Right atrium auricular region (tissue), 2 donors: ENCODE results near the gene STIP1. TPM values are rescaled to one million over a fixed set of nuclear protein-coding genes. Genes with fewer than 3 reads are reported as not detected.
"Not testable (repeated sequence)": the region's sequence is repeated elsewhere in the genome, so short reads cannot be mapped to it uniquely, and the experiment has no call there.

Source experiments
- DNase-seq: peaks from one replicate; pipeline ENCODE4 v3.0.0-alpha.2; 2019; ENCODE audit warnings: low spot score
- H3K27ac ChIP-seq, 2 donors: fragments of 200-600 bp; sonication (generic); 1 replicate in 1 of 2; 2 replicates in 1 of 2; pipeline ENCODE4 v1.5.1; 2016 to 2019
- H3K27me3 ChIP-seq, 2 donors: fragments of 200-600 bp; sonication (generic); one replicate each; pipeline versions ENCODE4 v1.5.1 to v1.6.0; 2017 to 2019
- H3K36me3 ChIP-seq: fragments of 200-600 bp; sonication (generic); one replicate; pipeline ENCODE4 v1.5.1; 2016
- H3K4me1 ChIP-seq, 2 donors: fragments of 200-600 bp; sonication (generic); one replicate each; pipeline versions ENCODE4 v1.5.1 to v1.6.0; 2017 to 2019
- H3K4me3 ChIP-seq, 2 donors: fragments of 200-600 bp; sonication (generic); 1 replicate in 1 of 2; 2 replicates in 1 of 2; pipeline ENCODE4 v1.5.1; 2017 to 2019; ENCODE audit warnings: mild to moderate bottlenecking in 1 of 2, moderate library complexity in 1 of 2
- H3K9me3 ChIP-seq, 2 donors: fragments of 200-600 bp; sonication (generic); one replicate each; pipeline ENCODE4 v1.5.1; 2019
- total RNA-seq, 2 donors: library from RNA; depleted of rRNA; stranded (reverse); fragments of >200 nt; gene quantifications; one replicate each; pipeline ENCODE4 v1.1.0, GENCODE V29; 2016
- TF ChIP-seq, protein P1 (sequence below), 2 donors: fragments of 200-600 bp; sonication (generic); IDR thresholded peaks; one replicate each; pipeline ENCODE4 v1.5.1; 2019; ENCODE audit warnings: antibody characterized with exemption in 2 of 2

The STIP1 gene
- total RNA-seq, 2 donors from 2014 or later, result 88.9 to 114 TPM

DNA sequence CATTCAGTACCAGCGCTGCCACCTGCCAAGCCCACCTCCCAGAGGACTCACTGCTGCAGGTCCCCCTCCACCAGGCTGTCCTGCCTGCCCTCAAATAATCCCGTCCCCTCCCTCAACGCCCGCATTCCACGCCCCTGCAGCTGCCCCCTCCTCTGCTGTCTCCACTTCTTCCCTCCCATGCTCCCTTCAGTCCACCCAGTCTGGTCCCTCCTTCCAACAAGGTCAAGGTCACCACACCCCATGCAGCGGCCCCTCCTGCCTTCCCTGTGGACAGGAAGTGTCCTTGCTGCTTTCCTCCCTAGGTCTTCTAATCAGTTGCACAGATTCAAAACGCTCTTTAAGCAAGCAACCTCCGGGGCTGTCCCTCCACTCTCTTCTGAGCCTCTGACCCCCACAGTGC is 32.2 kb upstream of the STIP1 start:
- Histone ChIP-seq H3K4me3 (no peak overlapping the region), H3K36me3 (no peaks in the 10 kb centered on the region), H3K27me3 (no peaks in the 10 kb centered on the region), H3K9me3 (no peaks in the 10 kb centered on the region), H3K27ac (no peak overlapping the region), H3K4me1 (peaks cover 0 to 23% of the 10 kb centered on the region in 2 donors)
- no peak for DNase-seq
- TF ChIP-seq, protein P1, sequence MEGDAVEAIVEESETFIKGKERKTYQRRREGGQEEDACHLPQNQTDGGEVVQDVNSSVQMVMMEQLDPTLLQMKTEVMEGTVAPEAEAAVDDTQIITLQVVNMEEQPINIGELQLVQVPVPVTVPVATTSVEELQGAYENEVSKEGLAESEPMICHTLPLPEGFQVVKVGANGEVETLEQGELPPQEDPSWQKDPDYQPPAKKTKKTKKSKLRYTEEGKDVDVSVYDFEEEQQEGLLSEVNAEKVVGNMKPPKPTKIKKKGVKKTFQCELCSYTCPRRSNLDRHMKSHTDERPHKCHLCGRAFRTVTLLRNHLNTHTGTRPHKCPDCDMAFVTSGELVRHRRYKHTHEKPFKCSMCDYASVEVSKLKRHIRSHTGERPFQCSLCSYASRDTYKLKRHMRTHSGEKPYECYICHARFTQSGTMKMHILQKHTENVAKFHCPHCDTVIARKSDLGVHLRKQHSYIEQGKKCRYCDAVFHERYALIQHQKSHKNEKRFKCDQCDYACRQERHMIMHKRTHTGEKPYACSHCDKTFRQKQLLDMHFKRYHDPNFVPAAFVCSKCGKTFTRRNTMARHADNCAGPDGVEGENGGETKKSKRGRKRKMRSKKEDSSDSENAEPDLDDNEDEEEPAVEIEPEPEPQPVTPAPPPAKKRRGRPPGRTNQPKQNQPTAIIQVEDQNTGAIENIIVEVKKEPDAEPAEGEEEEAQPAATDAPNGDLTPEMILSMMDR (IDR thresholded peaks at IDR 0.05), result no peak

DNA sequence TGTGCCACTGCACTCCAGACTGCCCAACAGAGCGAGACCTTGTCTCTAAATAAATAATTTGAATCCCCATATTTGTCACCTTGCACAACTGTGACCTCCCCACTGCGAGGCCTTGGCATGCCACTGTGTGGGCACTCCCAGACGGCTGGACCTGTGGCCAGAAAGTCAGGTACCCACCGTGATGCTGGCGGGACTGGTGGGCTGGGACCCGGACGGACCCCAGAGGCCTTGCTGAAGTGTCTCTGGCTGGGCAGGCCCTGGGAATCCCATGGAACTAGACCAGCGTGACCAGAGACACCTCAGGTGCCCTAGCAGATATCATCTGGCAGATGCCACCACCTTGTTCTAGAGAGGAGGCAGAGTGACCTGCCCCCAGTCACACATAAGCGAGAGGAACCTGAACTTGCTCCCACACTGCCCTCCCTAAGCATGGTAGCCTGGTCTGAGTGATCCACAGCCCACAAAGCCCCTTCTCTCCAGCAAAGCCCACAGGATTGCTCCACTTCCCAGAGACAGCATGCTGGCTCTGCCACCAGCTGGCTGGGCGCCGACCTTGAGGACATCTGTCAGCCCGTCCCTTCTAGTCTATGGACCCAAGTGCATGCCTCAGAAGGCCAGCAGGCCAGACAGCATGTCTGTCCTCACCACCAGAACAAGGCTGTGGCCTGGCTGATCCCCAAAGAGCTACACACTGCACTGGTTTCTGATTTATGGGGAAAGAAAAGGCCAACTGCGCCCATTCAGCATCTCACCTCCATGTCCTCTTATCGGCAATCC is 29.5 kb upstream of the STIP1 start:
- TF ChIP-seq, protein P1 (IDR thresholded peaks at IDR 0.05), result no peak
- no peak for DNase-seq
- Histone ChIP-seq H3K36me3 (no peaks in the 10 kb centered on the region), H3K4me1 (peaks cover 0 to 6% of the 10 kb centered on the region in 2 donors), H3K27ac (no peak overlapping the region), H3K4me3 (no peak overlapping the region), H3K27me3 (no peaks in the 10 kb centered on the region), H3K9me3 (no peaks in the 10 kb centered on the region)

GRCh38 chr11:64157631-64158394 is 28.2 kb upstream of the STIP1 start:
- H3K27ac ChIP-seq, result no peak overlapping the region
- peaks cover 0 to 2% of the 10 kb centered on the region in 2 donors for H3K4me1 ChIP-seq
- H3K27me3 ChIP-seq, result no peaks in the 10 kb centered on the region
- TF ChIP-seq, protein P1 (IDR thresholded peaks at IDR 0.05), result no peak
- H3K36me3 ChIP-seq, result no peaks in the 10 kb centered on the region
- DNase-seq, result no peak
- H3K9me3 ChIP-seq, result no peaks in the 10 kb centered on the region
- H3K4me3 ChIP-seq, result no peak overlapping the region

- Histone ChIP-seq H3K27me3 (no peaks in the 10 kb centered on the region), H3K27ac (no peak overlapping the region), H3K4me3 (no peak overlapping the region), H3K4me1 (peaks cover 0 to 16% of the 10 kb centered on the region in 2 donors), H3K9me3 (no peaks in the 10 kb centered on the region), H3K36me3 (no peaks in the 10 kb centered on the region)
- no peak for DNase-seq
- TF ChIP-seq, protein P1 (IDR thresholded peaks at IDR 0.05), result no peak
Observed at GRCh38 chr11:64161037-64161436, 24.9 kb upstream of the STIP1 start.

DNA sequence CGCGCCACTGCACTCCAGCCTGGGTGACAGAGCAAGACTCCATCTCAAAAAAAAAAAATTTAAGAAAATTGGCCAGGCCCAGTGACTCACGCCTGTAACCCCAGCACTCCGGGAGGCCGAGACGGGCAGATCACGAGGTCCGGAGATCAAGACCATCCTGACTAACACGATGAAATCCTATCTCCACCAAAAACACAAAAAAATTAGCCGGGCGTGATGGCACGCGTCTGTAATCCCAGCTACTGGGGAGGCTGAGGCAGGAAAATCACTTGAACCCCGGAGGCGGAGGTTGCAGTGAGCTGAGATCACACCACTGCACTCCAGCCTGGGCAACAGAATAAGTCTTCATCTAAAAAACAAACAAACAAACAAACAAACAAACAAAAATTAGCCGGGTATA is 23.2 kb upstream of the STIP1 start:
- H3K27me3 ChIP-seq, H3K27ac ChIP-seq, DNase-seq, H3K4me3 ChIP-seq, H3K36me3 ChIP-seq, H3K9me3 ChIP-seq: not testable (repeated sequence)
- peaks cover 0 to 22% of the 10 kb centered on the region in 2 donors for H3K4me1 ChIP-seq

GRCh38 chr11:64163951-64164350 is 22.0 kb upstream of the STIP1 start:
- no peaks in the 10 kb centered on the region for H3K36me3 ChIP-seq
- H3K4me3 ChIP-seq, result no peak overlapping the region
- H3K9me3 ChIP-seq, result no peaks in the 10 kb centered on the region
- no peaks in the 10 kb centered on the region for H3K27me3 ChIP-seq
- no peak for DNase-seq
- peaks cover 0 to 22% of the 10 kb centered on the region in 2 donors for H3K4me1 ChIP-seq
- H3K27ac ChIP-seq, result peak overlapping the region; percentile 71 to 82
- TF ChIP-seq, protein P1 (IDR thresholded peaks at IDR 0.05), result no peak
